ENCODE results near the gene CGNL1.

GRCh38 chr15:57575363-57575762 is 199.1 kb downstream of the CGNL1 start:
- no peak for TF ChIP-seq CTCF (conservative IDR thresholded peaks at IDR 0.05)
- no peak for TF ChIP-seq EZH2 (IDR thresholded peaks at IDR 0.05; ENCODE audit: low read depth)
